GM12873 (cell line): Measurements from ENCODE around the gene CCDC148.

ENCODE experiments used
- TF ChIP-seq, protein P1 (sequence below): IDR thresholded peaks from 2 replicates; pipeline ENCODE4 v1.5.1; 2012; ENCODE audit warnings: low read depth, mild to moderate bottlenecking, moderate library complexity, low read length, control low read depth; ENCODE audit not compliant: insufficient read depth; ENCODE audit errors: missing control alignments

The CCDC148 gene

DNA sequence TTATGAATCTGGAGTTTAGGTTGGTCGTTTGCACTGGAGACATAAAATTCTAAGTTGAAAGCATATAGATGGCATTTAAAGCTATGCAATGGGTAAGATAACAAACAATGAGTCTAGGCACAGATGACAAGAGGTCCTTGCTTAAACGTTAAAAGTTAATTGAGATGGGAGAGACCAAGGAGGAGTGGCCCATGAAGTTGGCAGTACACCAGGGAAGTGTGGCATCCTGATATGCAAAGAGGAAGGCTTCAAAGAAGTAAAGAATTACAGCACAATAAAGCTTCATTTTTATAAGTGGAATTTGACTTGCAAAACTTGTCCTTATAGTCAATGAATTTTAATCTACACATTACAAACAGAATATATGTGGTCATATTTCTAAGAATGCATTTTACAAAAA lies 331.7 kb downstream of the CCDC148 start:
- TF ChIP-seq, protein P1, sequence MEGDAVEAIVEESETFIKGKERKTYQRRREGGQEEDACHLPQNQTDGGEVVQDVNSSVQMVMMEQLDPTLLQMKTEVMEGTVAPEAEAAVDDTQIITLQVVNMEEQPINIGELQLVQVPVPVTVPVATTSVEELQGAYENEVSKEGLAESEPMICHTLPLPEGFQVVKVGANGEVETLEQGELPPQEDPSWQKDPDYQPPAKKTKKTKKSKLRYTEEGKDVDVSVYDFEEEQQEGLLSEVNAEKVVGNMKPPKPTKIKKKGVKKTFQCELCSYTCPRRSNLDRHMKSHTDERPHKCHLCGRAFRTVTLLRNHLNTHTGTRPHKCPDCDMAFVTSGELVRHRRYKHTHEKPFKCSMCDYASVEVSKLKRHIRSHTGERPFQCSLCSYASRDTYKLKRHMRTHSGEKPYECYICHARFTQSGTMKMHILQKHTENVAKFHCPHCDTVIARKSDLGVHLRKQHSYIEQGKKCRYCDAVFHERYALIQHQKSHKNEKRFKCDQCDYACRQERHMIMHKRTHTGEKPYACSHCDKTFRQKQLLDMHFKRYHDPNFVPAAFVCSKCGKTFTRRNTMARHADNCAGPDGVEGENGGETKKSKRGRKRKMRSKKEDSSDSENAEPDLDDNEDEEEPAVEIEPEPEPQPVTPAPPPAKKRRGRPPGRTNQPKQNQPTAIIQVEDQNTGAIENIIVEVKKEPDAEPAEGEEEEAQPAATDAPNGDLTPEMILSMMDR: no peak
